C4-2B (cell line): ENCODE measurements around the gene EML6.

Experiments
- H3K27ac ChIP-seq: fragments of 450-650 bp; 2 replicates; pipeline ENCODE4 v1.5.1; 2017
- CTCF ChIP-seq: fragments of 450-650 bp; conservative IDR thresholded peaks from 2 replicates; pipeline ENCODE4 v1.5.1; 2017; ENCODE audit warnings: mild to moderate bottlenecking
- ZFX ChIP-seq: fragments of 450-650 bp; IDR thresholded peaks from 2 replicates; pipeline ENCODE4 v1.6.1; 2017

The EML6 gene

DNA sequence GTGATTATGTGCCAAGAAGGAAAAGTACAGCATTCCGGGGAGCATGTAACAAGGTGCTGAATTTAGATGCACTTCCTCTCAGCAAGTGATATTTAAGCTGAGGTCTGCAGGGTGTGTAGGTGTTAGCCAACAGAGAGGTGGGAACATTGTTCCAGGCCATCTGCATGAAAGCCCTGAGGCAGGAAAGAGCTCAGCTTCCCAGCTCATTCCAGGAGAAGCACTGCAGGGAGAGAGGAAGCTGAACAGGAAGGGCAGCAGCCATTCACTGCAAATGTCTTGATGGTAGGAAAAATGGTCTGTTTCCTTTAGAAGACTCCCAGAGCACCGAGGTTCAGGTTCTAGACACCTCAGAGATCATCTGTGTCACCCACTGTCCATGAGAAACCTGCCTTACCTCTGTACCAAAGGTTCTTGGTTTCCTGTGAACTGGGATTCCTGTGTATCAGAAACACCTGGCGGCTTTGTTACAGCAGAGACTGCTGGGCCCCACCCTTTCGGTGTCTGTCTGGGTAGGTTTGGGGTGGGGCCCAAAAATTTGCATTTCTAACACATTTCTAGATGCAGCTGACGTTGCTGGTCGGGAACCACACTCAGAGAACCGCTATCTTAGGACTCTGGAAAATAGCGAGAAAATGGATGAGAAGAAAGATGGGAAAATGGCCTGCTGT, 242.8 kb downstream of the EML6 start:
- no peak for TF ChIP-seq ZFX
- no peak for TF ChIP-seq CTCF
- H3K27ac ChIP-seq: no peak overlapping the region; the same call in 1 of the 2 replicates

GRCh38 chr2:54966837-54967236, 243.4 kb downstream of the EML6 start:
- TF ChIP-seq ZFX (no peak), CTCF (no peak)

DNA sequence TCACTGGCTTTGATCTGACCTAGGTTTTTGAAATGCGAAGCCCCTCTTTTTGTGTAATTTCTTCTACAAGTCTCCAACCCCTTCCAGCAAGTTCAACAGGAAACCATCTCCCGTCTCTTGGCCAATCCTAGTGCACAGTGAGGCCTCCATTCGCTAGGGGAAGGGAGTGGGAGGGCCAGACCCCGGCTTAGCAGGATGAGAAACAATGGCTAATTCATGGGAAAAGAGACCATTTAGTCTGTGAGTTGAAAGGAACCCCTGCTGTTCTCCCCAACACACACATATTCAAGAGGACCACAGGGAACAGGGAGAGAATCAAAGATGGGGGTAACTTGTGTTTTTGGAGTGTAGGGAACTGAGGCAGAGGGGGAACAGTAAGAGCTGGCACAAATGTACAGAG, 243.8 kb downstream of the EML6 start:
- no peak overlapping the region for H3K27ac ChIP-seq
- TF ChIP-seq ZFX: no peak

More at GRCh38 chr2:54966837-54967236, 243.4 kb downstream of the EML6 start:
- no peak overlapping the region; the same call in 1 of the 2 replicates for H3K27ac ChIP-seq

DNA sequence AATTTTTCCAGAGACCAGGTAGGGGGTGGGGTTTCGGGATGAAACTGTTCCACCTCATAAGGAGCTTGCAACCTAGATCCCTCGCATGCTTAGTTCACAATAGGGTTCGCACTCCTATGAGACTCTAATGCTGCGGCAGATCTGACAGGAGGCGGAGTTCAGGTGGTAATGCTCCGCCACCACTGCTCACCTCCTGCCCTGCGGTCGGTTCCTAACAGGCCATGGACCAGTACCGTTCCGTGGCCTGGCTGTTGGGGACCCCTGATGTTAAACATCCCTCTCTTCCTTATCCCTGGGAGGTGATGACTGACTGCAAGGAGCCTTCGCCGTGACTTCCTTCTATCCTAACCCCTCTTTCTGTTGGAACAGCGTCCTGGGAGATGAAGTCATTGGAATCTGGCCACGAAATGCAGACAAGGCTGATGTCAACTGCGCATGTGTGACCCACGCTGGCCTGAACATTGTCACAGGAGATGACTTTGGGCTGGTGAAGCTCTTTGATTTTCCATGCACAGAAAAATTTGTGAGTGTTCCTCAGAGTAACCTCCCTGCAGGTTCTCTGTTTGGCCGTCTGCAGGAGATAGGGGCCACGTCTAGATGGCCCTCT, 244.4 kb downstream of the EML6 start:
- H3K27ac ChIP-seq: no peak overlapping the region
- TF ChIP-seq CTCF (no peak), ZFX (no peak)

- no peak overlapping the region for H3K27ac ChIP-seq
- TF ChIP-seq ZFX (no peak), CTCF (no peak)
Measured at GRCh38 chr2:54968561-54969218, 245.2 kb downstream of the EML6 start.

DNA sequence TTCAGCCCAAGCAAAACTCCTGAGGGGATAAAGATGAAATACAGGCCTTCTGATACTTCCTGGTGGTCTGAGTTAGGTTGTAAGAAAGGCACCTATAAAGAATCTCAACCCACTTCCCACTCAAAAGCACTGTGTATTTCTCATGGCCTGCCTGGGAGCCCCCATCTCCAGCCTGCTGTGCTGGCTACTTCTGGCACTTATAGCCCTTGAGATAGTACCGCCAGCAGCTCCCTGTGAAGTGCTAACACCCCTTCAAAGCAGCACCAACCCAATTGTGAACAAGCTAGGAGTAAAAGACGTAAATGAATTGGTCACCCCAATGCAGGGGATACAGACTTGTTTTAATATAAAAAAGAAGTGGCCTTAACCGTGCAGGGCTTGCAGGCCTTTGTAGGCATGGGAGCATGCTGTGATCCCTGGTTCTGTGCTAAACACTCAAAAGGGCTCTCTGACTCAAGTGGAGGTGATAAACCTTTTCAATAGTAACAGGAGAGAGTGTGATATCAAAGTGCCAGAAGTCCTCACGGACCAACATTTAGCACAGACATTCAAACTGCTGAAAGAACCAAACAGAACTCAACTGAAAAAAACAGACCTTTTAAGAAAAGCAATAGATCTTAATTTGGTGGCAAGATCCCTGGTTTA, 246.0 kb downstream of the EML6 start:
- TF ChIP-seq CTCF (no peak), ZFX (no peak)
- no peak overlapping the region for H3K27ac ChIP-seq

DNA sequence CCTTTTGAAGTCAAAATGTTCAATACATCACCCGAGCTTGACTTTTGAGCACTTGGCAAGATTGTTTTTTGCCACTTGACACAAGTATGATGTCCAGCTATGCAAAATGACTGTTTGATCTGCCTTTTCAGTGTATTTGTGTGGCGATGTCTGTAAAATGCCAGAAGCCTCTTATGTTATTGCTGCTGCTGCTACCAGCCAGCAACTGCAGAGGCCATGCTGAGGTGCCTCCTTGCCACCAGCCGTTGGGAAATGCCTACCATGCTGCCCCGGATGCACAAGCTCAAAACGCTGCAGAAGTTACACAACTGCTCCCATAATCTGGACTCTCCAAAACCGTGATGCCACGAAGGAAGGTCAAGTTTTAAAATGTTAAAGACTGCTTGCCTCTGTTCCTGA, 246.5 kb downstream of the EML6 start:
- no peak overlapping the region for H3K27ac ChIP-seq
- no peak for TF ChIP-seq CTCF
- TF ChIP-seq ZFX: no peak
